Measurements from ENCODE around the gene HLX.

The HLX gene

DNA sequence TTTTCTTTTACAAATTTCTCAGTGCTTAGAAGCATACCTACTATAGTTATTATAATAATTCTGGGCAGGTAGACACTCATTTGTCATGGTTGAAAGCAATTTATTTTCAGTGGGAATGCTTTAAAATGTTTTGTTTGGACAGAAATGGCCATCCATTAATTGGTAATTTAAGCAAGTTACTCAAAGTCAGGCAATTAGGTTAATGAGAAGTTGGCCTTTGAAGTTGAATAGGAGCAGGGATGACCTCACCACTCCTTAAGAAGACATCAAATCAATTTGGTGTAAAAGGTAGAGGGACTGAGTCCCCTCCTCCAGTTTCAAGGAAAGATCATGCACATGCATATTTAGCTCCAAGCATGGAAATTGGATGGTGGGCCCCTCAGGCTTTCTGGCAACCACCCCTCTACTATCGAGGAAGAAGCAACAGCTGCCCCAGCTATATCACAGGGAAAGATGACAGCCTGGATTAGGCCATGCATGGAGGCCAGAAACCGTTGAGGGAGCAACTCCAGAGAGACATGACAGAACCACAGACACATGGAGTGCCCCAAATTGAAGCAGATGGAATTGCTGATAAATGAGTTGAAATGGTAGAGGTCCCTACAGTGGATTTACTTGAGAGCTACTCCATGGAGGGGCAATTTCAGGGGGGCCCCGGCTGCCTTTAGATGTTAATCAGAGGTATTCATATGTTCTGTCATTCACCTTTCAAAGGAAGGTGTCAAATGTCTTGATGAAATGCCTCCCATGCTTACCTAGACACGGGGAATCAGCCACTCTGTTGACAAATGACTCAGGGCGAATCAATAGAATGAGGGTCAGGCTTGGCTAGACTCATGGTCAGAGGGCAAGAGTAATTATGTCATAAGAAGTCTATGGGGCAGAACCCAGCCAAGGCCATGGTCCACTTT lies 26.7 kb downstream of the HLX start:
- TF ChIP-seq, protein P1, sequence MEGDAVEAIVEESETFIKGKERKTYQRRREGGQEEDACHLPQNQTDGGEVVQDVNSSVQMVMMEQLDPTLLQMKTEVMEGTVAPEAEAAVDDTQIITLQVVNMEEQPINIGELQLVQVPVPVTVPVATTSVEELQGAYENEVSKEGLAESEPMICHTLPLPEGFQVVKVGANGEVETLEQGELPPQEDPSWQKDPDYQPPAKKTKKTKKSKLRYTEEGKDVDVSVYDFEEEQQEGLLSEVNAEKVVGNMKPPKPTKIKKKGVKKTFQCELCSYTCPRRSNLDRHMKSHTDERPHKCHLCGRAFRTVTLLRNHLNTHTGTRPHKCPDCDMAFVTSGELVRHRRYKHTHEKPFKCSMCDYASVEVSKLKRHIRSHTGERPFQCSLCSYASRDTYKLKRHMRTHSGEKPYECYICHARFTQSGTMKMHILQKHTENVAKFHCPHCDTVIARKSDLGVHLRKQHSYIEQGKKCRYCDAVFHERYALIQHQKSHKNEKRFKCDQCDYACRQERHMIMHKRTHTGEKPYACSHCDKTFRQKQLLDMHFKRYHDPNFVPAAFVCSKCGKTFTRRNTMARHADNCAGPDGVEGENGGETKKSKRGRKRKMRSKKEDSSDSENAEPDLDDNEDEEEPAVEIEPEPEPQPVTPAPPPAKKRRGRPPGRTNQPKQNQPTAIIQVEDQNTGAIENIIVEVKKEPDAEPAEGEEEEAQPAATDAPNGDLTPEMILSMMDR (IDR thresholded peaks at IDR 0.05): no peak

DNA sequence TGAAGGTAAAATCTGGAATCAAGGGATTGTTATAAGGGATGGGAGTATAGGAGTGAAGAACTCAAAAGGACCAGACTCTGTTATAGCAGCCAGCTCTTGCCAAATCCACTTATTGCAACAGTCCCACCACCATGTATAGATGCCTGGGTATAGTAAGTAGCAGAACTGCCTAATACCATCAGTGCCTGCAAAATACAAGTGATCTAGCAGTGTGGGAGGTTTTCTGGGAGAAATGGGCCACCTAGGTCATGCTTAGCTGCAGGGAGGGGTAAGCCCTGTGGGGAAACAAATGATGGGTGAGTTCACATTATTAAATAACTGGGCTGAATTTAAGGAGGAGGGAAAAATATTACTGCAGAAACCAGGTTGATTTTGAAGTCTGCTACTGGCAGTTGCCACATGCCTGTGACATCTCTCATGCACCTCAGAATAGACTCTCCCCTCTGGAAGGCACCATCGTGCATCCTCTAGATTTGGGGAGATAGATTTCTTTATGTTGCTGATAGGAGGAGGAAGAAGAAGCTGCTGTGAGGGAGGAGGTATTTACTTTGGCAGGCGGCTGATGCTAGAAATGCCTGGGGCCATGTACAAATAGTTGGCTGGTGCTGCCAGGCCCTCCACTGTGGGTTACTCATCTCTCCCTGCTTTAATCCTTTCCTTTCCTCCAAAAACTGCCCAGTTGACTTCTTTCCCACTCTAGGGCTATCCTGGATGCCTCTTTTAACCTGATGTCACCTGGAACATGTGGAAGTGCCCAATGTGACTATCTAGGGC lies 27.5 kb downstream of the HLX start:
- TF ChIP-seq, protein P1 (IDR thresholded peaks at IDR 0.05): no peak

DNA sequence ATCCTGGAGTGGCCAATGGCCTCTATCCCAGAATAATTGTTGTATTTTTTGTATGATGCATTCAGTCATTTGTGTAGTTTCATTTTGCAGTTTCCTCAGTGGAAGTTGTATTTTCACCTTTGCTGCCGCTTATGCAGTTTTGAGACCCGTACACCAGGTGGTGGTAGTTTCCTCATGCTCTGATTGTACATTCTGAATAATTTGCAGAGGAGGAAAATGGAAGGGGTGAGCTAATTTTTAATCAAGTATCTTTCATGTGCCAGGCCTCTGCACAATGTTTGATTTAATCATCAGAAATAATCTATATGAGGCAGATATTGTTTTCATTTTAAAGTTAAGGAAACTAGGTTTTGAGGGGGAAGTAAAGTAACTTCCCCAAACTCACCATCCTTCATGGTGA lies 29.5 kb downstream of the HLX start:
- TF ChIP-seq, protein P1 (IDR thresholded peaks at IDR 0.05): peak; percentile 83

DNA sequence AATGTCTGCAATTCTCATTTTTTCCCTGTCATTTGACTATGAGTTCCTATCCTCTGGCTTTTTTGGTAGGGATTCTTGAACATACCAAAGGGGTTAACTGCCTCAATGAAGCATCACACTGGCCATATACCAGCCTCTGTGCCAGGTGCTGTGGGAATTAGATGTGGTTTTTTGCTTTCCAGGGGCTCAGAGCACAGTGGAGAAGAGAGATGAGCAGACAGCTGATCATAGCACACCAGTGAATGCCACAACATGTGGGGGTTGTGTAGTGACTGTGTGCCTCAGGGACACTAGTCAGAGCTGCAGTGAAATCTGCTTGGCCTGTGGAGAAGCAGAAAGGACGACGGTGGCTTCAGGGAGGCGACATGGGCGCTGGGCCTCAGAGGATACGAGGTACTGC lies 30.8 kb downstream of the HLX start:
- TF ChIP-seq, protein P1 (IDR thresholded peaks at IDR 0.05): no peak

DNA sequence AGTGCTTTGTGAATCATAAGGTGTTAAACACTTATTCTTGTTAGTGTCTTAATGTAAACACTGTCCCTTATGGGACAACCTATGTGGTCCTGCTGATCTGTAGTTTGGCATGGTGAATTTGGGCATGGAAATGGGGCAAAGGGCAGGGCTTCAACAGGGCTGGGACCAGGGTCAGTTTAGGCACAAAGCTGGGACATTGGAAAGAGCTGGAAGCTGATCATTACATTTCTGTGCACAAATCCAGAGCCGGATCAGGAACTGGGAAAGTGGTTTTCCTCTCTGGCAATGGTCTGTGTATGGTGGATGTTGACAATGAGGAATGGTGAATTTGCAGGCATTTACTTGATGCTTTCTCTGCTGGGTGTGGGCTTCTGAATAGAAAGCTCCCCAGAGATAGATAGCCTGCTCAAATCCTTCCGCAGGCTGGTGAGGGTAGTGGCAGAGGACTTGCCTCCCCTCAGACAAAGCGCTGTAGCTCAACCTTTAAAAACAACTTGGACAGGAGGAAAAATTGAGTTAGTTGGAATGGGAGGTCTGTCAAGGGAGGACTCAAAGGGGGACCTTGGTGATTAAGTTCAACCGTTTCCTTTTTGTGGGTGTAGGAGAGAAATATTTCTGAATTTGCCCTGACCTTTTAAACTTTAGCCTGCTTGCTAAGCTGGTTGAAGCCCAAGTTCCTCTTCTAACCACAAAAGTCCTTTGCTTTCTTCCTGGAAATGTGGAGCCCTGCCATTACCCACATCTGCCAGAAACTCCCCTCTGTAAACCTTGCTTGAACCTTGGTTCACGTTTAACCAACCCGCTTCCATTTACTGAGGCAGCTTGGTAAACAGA lies 35.3 kb downstream of the HLX start:
- TF ChIP-seq, protein P1 (IDR thresholded peaks at IDR 0.05): no peak

DNA sequence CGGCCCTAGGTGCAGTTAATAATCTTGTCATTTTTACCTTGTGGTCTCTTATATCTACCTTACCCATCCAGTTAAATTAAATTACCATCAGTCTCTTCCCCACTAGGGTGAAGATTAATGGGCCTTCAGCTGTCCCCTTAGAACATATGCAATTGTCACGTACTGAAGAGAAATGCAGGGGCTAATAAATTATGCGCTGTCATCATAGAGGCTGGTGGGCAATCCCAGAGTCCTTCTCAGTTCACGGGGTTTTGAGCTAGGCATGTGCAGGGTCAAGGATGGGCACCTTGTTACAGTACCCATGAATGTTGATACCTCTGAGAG lies 35.8 kb downstream of the HLX start:
- TF ChIP-seq, protein P1 (IDR thresholded peaks at IDR 0.05): no peak

DNA sequence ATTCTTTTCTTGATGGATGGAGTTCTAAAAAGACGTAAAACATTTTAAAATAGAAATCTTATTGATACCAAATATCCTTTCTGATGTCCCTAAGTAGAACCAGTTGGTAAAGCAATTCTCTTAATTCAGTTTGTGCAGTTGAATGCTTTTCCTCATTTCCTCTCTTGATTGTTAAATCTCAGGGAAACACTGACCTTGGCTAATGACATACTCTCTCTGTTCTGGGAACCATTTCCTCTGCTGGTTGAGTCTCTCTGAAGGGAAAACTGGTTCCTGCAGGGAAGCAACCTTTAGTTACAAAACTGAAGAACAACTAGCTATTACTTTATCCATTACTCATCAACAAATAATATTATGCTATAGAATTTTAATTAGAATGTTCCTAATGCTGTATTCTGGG lies 36.7 kb downstream of the HLX start:
- TF ChIP-seq, protein P1 (IDR thresholded peaks at IDR 0.05): no peak
